NT2/D1 (cell line): Measurements from ENCODE around the gene AHSP.
"Not testable (repeated sequence)": the region's sequence is repeated elsewhere in the genome, so short reads cannot be mapped to it uniquely, and the experiment has no call there.

Experiments used
- DNase-seq: peaks from one replicate; pipeline ENCODE4 v3.0.0-alpha.2; 2011; ENCODE audit warnings: low read depth, low spot score
- H3K27me3 ChIP-seq: 2 replicates; pipeline ENCODE4 v1.6.0; 2011; ENCODE audit warnings: mild to moderate bottlenecking; ENCODE audit not compliant: insufficient read length, insufficient read depth
- H3K36me3 ChIP-seq: 2 replicates; pipeline ENCODE4 v1.6.1; 2011; ENCODE audit warnings: mild to moderate bottlenecking, low read length, mixed read lengths; ENCODE audit not compliant: insufficient read depth, insufficient read length
- H3K4me1 ChIP-seq: 2 replicates; pipeline ENCODE4 v1.5.1; 2011; ENCODE audit not compliant: insufficient read depth, insufficient read length
- H3K4me3 ChIP-seq: 2 replicates; pipeline ENCODE4 v1.5.1; 2011; ENCODE audit warnings: low read depth; ENCODE audit not compliant: insufficient read length
- H3K9ac ChIP-seq: 2 replicates; pipeline ENCODE4 v1.6.0; 2011; ENCODE audit warnings: low read depth; ENCODE audit not compliant: insufficient read length
- H3K9me3 ChIP-seq: 2 replicates; pipeline ENCODE4 v1.5.1; 2011; ENCODE audit warnings: mild to moderate bottlenecking, low read length; ENCODE audit not compliant: insufficient read depth
- SUZ12 ChIP-seq: IDR thresholded peaks from 2 replicates; pipeline ENCODE4 v1.6.1; 2011; ENCODE audit not compliant: insufficient read length, insufficient read depth; ENCODE audit errors: extremely low read depth
- YY1 ChIP-seq: IDR thresholded peaks from 2 replicates; pipeline ENCODE4 v1.6.1; 2011; ENCODE audit not compliant: insufficient read length, insufficient read depth
- ZNF274 ChIP-seq: IDR thresholded peaks from 2 replicates; pipeline ENCODE4 v1.6.1; 2011; ENCODE audit warnings: mild to moderate bottlenecking, low read depth, low read length

The AHSP gene

DNA sequence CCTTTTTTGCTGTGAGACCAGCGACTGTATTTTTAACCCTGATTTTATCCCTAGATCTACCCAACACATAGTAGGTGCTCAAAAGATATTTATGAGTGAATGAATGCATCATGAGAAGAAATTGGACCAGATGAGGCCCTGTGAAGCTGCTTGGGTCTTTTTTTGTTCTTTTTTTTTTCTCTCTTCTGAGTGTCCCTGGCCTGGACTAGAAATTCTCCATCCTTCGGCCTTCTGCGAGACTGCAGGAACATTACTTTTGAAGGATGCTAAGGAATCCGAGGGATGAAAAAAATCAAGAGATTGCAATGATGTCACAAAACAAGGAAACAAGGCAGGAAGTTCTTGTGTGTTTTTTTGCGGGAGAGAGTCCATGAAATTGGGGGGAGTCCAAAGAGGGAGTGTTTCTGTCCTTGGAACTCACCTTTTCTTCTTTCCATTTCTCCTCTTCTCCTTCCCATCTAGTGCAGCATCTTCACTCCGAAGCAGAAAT lies 18.9 kb upstream of the AHSP start:
- peaks cover 25% of the 10 kb centered on the region for H3K36me3 ChIP-seq
- H3K27me3 ChIP-seq = no peaks in the 10 kb centered on the region
- 0 out of 2 replicates have a peak, but pooled peaks cover 3% of the 10 kb centered on the region for H3K9me3 ChIP-seq
- H3K4me1 ChIP-seq = no peaks in the 10 kb centered on the region
- TF ChIP-seq YY1 (no peak), ZNF274 (no peak), SUZ12 (no peak)
- H3K9ac ChIP-seq = peak overlapping the region; percentile 94
- no peak for DNase-seq
- H3K4me3 ChIP-seq = peak overlapping the region; percentile 96

DNA sequence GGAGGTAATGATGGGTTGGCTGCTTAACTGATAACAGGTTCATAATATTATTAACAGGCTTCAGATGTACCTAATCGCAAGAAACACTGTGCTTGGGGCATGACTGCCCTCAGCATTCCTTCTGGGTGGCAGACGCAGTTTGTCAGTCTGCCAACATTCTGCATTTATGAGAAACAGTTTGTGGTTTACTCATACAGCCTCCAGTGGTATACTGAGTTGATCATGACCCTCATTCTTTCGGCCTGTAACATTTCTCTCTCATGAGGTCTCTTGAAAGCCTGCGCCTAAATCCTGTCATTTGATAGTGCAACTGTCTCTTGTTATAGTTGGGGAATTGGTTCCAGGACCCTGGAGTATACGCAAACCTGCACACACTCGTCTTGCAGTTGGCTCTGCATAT lies 14.6 kb upstream of the AHSP start:
- DNase-seq = no peak
- no peaks in the 10 kb centered on the region for H3K27me3 ChIP-seq
- H3K4me3 ChIP-seq = no peak overlapping the region
- no peak overlapping the region for H3K9ac ChIP-seq
- no peak for TF ChIP-seq YY1
- no peak for TF ChIP-seq ZNF274
- no peak for TF ChIP-seq SUZ12
- no peaks in the 10 kb centered on the region for H3K36me3 ChIP-seq
- H3K4me1 ChIP-seq = no peaks in the 10 kb centered on the region
- peaks cover 15% of the 10 kb centered on the region; the same call in 1 of the 2 replicates for H3K9me3 ChIP-seq

DNA sequence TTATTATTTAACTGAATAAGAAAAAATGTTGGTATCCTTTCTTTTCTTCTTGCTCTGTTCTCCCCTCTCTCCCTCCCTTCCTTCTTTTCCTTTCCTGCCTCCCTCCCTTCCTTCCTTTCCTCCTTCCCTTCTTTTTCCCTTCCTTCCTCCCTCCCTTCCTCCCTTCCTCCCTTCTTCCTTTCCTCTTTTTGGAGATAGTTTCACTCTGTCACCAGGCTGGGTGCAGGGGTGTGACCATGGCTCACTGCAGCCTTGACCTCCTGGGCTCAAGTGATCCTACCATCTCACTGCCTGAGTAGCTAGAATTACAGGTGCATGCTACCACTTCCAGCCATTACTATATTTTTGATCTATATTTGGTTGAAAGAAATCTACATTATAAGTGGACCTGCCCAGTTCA lies 13.8 kb upstream of the AHSP start:
- H3K4me1 ChIP-seq = no peaks in the 10 kb centered on the region
- TF ChIP-seq ZNF274 (no peak), YY1 (no peak), SUZ12 (no peak)
- no peaks in the 10 kb centered on the region for H3K36me3 ChIP-seq
- H3K4me3 ChIP-seq = no peak overlapping the region
- no peak overlapping the region for H3K9ac ChIP-seq
- DNase-seq = no peak
- no peaks in the 10 kb centered on the region for H3K27me3 ChIP-seq
- H3K9me3 ChIP-seq = peaks cover 17% of the 10 kb centered on the region; the same call in 1 of the 2 replicates

DNA sequence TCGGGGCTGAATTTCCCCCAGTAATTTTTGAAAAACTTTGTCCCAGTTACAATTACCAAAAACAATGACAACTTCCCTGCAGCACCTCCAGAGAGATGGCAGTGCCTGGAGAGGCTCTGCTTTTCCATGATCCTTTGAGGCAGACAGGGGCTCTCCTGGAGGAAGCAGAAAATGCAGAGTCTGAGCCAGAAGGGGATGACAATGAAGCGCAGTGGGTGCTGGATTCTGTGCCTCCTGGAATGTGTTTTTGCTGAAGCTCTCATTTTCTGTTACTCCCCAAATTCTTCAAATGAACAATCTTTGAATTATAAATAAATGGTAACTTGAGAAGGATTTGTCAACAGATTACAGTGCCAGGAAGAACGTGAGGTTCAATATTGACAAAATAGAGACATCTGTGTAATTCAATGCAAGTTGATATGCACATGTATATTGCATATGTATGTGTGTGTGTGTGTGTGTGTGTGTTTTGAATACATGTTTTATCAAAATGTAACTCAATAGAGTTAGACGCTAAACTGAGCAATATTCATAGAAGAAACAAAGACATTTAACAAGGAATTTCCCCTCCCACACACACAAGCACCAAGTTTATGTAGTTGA lies 9.8 kb upstream of the AHSP start:
- H3K9me3 ChIP-seq = peaks cover 13% of the 10 kb centered on the region; the same call in 1 of the 2 replicates
- peaks cover 2% of the 10 kb centered on the region for H3K27me3 ChIP-seq
- TF ChIP-seq YY1 = no peak
- no peak for TF ChIP-seq ZNF274
- TF ChIP-seq SUZ12 = no peak
- H3K36me3 ChIP-seq = no peaks in the 10 kb centered on the region
- no peak overlapping the region for H3K9ac ChIP-seq
- H3K4me3 ChIP-seq = no peak overlapping the region
- no peak for DNase-seq
- no peaks in the 10 kb centered on the region for H3K4me1 ChIP-seq

DNA sequence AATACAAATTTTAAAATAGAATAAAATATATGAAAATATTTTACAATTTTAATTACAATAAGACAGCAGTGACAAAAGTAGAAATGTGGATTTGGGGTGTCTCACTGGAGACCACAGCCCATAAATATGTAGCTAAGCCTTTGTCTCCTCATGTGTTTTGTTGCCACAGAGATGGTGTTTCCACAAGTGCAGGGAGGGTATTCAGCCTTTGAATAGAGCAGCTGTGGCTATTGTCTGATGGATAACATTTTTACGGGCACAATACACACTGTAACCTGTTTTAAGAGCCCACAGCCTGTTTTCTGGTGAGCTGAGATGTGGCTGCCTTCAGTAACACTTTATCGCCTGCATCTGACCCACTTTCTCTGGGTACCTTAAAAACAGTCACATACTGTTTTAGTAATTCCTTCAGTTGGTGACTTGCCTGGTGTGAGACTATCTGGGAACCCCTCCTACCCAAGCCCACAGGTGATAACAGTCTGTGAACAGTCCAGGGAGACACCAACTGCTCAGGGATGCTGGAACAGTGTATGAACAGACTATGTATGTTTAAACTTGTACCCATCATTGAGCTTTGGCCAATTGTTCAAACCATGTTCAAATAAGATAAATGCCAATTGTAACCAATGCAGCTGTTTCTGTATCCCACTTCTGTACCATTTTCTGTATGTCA lies 7.8 kb upstream of the AHSP start:
- no peak for DNase-seq
- Histone ChIP-seq H3K4me1 (no peaks in the 10 kb centered on the region), H3K9ac (no peak overlapping the region), H3K9me3 (peaks cover 13% of the 10 kb centered on the region; the same call in 1 of the 2 replicates), H3K36me3 (no peaks in the 10 kb centered on the region), H3K27me3 (peaks cover 2% of the 10 kb centered on the region), H3K4me3 (no peak overlapping the region)
- TF ChIP-seq SUZ12 = no peak
- TF ChIP-seq ZNF274 = no peak
- TF ChIP-seq YY1 = no peak

DNA sequence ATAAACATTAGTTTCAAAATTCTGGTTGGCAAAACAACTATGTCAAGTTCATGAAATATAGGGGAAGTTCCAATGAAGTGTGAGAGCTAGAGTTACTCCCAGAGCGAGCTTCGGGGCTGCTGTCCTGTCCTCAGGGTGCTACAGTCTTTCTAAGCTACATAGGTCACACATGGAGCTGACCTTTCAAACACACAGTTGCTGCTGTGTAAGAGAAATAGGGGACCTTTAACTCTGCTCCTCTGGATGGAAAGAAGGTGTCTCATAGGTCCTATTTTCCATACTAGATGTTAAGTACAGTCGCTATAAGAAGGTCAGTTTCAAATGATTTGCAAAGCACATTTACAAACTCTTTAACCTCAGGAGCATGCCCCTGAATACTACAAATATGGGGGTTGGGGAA lies 6.3 kb upstream of the AHSP start:
- DNase-seq = no peak
- H3K27me3 ChIP-seq = peaks cover 2% of the 10 kb centered on the region

DNA sequence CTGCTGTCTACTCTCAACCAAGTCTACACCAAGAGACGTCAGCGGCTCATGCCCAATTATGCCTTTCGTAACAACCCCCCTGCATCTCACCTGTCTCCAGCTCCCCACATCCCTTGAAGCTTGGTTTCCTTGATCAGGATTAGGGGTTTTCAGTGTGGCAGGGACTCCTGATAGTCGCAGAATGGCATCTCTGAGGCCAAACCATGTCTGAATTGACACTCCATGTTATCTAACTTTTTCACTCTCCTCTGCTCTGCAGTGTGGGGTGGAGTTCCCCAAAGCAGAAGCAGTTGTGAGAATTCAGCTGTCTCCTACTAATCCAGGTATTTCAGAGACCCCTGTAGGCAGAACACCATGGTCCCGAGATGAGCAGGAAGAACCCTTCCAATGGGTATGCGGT lies 5.6 kb upstream of the AHSP start:
- no peak for DNase-seq
- TF ChIP-seq ZNF274 = no peak
- TF ChIP-seq YY1 = no peak
- TF ChIP-seq SUZ12 = no peak
- Histone ChIP-seq H3K4me1 (no peaks in the 10 kb centered on the region), H3K27me3 (peaks cover 2% of the 10 kb centered on the region), H3K36me3 (no peaks in the 10 kb centered on the region), H3K9me3 (peaks cover 9% of the 10 kb centered on the region; the same call in 1 of the 2 replicates), H3K9ac (no peak overlapping the region), H3K4me3 (no peak overlapping the region)

More for the DNA sequence above, 6.3 kb upstream of the AHSP start:
- Histone ChIP-seq H3K4me1 (no peaks in the 10 kb centered on the region), H3K9ac (no peak overlapping the region), H3K4me3 (no peak overlapping the region), H3K9me3 (peaks cover 12% of the 10 kb centered on the region; the same call in 1 of the 2 replicates), H3K36me3 (no peaks in the 10 kb centered on the region)
- TF ChIP-seq SUZ12 (no peak), YY1 (no peak), ZNF274 (no peak)

DNA sequence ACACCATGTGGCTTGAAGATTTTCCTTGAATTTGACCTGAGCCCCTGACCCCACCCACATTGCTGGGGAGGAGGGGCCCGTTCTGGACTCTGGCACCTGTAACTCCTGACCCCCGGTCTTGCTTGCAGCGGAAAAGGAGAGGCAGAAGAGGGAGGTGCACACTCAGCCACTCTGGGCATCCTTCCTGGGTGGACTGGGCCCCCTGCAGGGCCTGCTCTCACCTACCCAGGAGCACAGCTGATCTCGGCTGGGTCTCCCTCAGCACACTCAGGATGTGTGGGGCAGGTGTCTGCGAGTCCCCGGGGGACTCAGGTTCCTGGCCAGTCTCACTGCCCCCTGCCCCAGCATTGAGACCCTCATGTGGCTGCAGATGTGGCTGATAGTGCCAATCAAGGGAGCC lies 3.9 kb upstream of the AHSP start:
- not testable (repeated sequence) for H3K9ac ChIP-seq, H3K4me3 ChIP-seq, H3K9me3 ChIP-seq, H3K36me3 ChIP-seq, H3K4me1 ChIP-seq, DNase-seq
- peaks cover 17% of the 10 kb centered on the region for H3K27me3 ChIP-seq
